Measurements from ENCODE around the gene COL19A1.
"Not testable (repeated sequence)": the region's sequence is repeated elsewhere in the genome, so short reads cannot be mapped to it uniquely, and the experiment has no call there.

The COL19A1 gene

DNA sequence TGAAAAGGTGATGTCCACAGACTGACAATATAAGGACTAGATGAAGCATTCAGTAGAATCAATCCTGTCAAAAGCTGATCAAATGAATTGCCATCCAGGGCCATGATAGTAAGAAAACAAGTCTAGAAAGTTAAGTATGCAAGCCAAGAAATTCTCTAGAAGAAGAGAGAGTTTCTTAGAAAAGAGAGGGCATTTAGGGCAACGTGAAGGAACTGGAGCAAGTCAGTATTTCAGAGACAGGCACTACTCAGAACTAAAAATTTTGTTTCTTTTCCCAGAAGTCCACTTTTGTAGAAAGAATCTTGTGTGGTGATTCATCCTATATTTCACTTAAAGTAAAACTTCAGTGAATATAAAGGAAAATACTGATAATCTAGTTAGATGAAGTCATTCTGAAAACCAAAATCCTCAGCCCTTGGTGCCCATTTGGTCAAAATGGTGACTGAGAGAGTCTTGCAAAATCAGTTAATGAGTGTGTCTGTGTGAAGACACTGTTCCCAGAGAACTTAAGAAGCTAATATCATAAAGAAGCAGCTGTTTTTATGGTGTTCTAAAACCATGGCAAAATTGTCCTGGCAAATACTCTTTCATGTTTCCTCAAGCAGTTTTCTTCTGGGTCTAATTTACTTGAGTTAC lies 82.2 kb downstream of the COL19A1 start:
- Histone ChIP-seq H3K27me3 (ENCODE audit: control insufficient read depth in 5 of 5, insufficient read depth in 4 of 5, low read length in 5 of 5) (no peaks in the 10 kb centered on the region), H3K9me3 (ENCODE audit: control insufficient read depth in 5 of 5, low read length in 5 of 5) (no peaks in the 10 kb centered on the region), H3K9ac (ENCODE audit: low read length in 5 of 5) (no peak overlapping the region), H3K36me3 (ENCODE audit: control insufficient read depth in 5 of 5, insufficient read depth in 5 of 5, low read length in 5 of 5) (no peaks in the 10 kb centered on the region), H3K4me1 (ENCODE audit: control insufficient read depth in 5 of 5, insufficient read depth in 5 of 5, low read length in 5 of 5) (no peaks in the 10 kb centered on the region), H3K4me3 (ENCODE audit: low read depth in 1 of 5, low read length in 5 of 5) (no peak overlapping the region), H3K27ac (ENCODE audit: low read depth, low read length) (no peak overlapping the region)

DNA sequence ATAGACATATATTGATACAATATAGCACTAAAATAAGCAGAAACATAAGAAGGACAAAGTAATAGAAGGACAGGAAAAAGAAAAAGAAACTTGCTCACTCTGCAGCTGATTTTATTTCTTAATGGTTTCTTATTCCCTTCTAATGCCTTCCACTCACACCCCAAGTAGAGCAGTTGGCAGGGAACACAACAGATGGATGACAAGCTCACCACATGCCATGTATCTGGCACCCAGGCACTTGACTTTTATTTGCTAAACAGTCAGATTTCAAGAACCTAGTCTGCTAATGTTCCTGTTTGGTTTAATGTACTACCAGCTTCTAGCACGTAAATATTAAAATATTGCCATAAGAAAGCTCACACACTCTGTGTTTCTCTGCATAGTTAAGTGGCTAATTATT lies 87.1 kb downstream of the COL19A1 start:
- H3K9me3 ChIP-seq (ENCODE audit: control insufficient read depth in 5 of 5, low read length in 5 of 5) = no peaks in the 10 kb centered on the region
- H3K27me3 ChIP-seq (ENCODE audit: control insufficient read depth in 5 of 5, insufficient read depth in 4 of 5, low read length in 5 of 5) = no peaks in the 10 kb centered on the region
- H3K4me3 ChIP-seq (ENCODE audit: low read depth in 1 of 5, low read length in 5 of 5) = no peak overlapping the region
- H3K4me1 ChIP-seq (ENCODE audit: control insufficient read depth in 5 of 5, insufficient read depth in 5 of 5, low read length in 5 of 5) = no peaks in the 10 kb centered on the region
- H3K36me3 ChIP-seq (ENCODE audit: control insufficient read depth in 5 of 5, insufficient read depth in 5 of 5, low read length in 5 of 5) = no peaks in the 10 kb centered on the region
- H3K27ac ChIP-seq (ENCODE audit: low read depth, low read length) = no peak overlapping the region
- H3K9ac ChIP-seq (ENCODE audit: low read length in 5 of 5) = no peak overlapping the region

DNA sequence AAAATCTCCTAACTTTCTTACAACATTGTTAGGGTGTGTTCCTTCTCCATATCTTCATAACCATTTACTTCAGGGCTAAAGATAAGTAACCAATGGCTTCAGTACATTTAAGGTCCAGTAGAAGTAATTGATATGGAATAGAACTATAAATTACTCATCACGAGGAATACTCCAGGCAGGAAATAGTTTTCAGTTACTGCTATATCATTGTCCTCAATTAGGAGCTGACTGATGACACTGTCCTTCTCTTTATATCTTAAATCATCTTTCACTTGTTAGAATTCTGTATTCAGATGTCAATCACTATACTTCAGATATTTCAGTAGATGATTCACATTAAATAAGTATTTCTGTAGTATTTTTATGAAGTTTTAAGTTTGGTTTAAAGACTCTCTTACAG lies 88.4 kb downstream of the COL19A1 start:
- H3K27ac ChIP-seq (ENCODE audit: low read depth, low read length) = no peak overlapping the region
- no peak overlapping the region for H3K9ac ChIP-seq (ENCODE audit: low read length in 5 of 5)
- H3K4me3 ChIP-seq (ENCODE audit: low read depth in 1 of 5, low read length in 5 of 5) = no peak overlapping the region
- no peaks in the 10 kb centered on the region for H3K27me3 ChIP-seq (ENCODE audit: control insufficient read depth in 5 of 5, insufficient read depth in 4 of 5, low read length in 5 of 5)
- no peaks in the 10 kb centered on the region for H3K9me3 ChIP-seq (ENCODE audit: control insufficient read depth in 5 of 5, low read length in 5 of 5)
- no peaks in the 10 kb centered on the region for H3K36me3 ChIP-seq (ENCODE audit: control insufficient read depth in 5 of 5, insufficient read depth in 5 of 5, low read length in 5 of 5)
- no peaks in the 10 kb centered on the region for H3K4me1 ChIP-seq (ENCODE audit: control insufficient read depth in 5 of 5, insufficient read depth in 5 of 5, low read length in 5 of 5)

DNA sequence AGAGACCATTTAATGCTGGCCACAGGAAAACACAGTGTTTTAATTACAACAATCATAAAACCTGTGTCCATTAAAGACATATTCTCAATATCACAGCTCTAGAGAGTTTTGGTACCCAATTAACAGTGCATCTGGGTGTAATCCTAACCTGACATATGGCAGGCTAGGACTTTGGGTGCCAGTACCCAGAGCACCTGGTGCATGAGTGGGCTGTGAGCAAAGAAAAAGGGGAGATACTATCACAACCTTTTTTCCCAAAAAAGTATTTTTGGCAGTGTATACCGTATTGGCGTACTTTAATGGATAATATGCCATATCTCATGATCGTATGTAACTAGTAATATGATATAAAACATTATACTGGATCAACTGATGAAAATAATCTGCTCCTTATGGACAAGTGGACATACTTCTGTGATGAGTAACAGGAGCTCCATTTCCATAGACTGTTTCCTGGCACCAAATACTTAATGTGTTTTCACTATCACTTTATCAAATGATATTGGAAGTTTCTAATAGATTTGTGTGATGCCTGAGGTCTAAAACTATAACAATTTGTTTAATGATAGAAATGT lies 91.7 kb downstream of the COL19A1 start:
- no peaks in the 10 kb centered on the region for H3K9me3 ChIP-seq (ENCODE audit: control insufficient read depth in 5 of 5, low read length in 5 of 5)
- H3K27me3 ChIP-seq (ENCODE audit: control insufficient read depth in 5 of 5, insufficient read depth in 4 of 5, low read length in 5 of 5) = no peaks in the 10 kb centered on the region
- no peak overlapping the region for H3K4me3 ChIP-seq (ENCODE audit: low read depth in 1 of 5, low read length in 5 of 5)
- H3K27ac ChIP-seq (ENCODE audit: low read depth, low read length) = no peak overlapping the region
- H3K36me3 ChIP-seq (ENCODE audit: control insufficient read depth in 5 of 5, insufficient read depth in 5 of 5, low read length in 5 of 5) = no peaks in the 10 kb centered on the region
- no peaks in the 10 kb centered on the region for H3K4me1 ChIP-seq (ENCODE audit: control insufficient read depth in 5 of 5, insufficient read depth in 5 of 5, low read length in 5 of 5)
- H3K9ac ChIP-seq (ENCODE audit: low read length in 5 of 5) = no peak overlapping the region

DNA sequence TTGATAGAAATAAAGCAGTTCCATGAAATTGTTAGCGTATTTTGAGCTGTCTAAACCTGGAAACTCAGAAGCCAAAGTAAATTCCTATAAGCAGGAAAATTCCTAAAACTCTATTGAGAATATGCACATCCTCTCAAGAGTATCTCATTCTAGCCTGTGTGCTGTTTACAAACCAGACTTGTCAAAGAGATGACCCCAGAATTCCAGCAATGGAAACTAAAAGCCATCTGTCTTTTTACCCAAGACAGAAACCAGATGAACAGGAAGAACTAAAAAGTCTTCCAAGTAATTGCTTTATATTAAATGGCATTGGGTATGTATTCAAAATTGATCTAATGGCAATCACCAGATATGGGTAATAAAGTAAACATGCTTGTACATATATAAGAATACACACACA lies 92.6 kb downstream of the COL19A1 start:
- no peak overlapping the region for H3K4me3 ChIP-seq (ENCODE audit: low read depth in 1 of 5, low read length in 5 of 5)
- H3K27ac ChIP-seq (ENCODE audit: low read depth, low read length) = no peak overlapping the region
- no peaks in the 10 kb centered on the region for H3K36me3 ChIP-seq (ENCODE audit: control insufficient read depth in 5 of 5, insufficient read depth in 5 of 5, low read length in 5 of 5)
- no peaks in the 10 kb centered on the region for H3K9me3 ChIP-seq (ENCODE audit: control insufficient read depth in 5 of 5, low read length in 5 of 5)
- no peaks in the 10 kb centered on the region for H3K27me3 ChIP-seq (ENCODE audit: control insufficient read depth in 5 of 5, insufficient read depth in 4 of 5, low read length in 5 of 5)
- no peaks in the 10 kb centered on the region for H3K4me1 ChIP-seq (ENCODE audit: control insufficient read depth in 5 of 5, insufficient read depth in 5 of 5, low read length in 5 of 5)
- no peak overlapping the region for H3K9ac ChIP-seq (ENCODE audit: low read length in 5 of 5)

DNA sequence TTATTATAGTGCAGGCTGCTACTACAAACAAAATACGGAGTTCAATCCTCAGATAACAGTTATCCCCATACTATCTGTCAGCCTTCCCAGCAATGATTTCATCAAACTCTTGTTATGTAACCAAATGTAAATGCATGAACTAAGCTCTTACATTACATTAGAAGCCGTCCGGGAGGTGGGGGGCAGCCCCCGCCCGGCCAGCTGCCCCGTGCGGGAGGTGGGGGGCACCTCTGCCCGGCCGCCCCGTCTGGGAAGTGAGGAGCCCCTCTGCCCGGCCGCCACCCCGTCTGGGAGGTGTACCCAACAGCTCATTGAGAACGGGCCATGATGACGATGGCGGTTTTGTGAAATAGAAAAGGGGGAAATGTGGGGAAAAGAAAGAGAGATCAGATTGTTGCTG lies 99.6 kb downstream of the COL19A1 start:
- not testable (repeated sequence) for H3K27me3 ChIP-seq (ENCODE audit: control insufficient read depth in 5 of 5, insufficient read depth in 4 of 5, low read length in 5 of 5)

DNA sequence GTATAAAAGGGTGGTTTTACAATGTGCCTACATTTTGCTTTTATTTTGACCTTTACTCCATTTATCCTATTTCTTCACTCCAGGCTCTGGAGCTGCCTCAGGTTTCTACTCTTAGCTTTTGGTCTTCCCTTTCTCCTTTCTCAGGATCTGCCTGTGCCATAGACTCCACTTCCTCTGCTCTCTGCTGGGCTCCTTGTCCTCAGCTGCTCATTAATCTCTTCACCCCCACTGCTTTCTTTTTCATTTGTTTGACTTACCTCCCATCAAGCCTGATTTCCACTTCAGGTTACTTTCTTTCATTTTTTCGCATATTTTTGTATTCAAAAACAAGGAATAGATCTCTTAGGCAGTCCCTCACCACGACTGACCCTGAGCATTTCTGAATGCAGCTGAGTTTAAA lies 106.8 kb downstream of the COL19A1 start:
- Histone ChIP-seq H3K27me3 (ENCODE audit: control insufficient read depth in 5 of 5, insufficient read depth in 4 of 5, low read length in 5 of 5) (no peaks in the 10 kb centered on the region), H3K27ac (ENCODE audit: low read depth, low read length) (no peak overlapping the region), H3K36me3 (ENCODE audit: control insufficient read depth in 5 of 5, insufficient read depth in 5 of 5, low read length in 5 of 5) (no peaks in the 10 kb centered on the region), H3K4me3 (ENCODE audit: low read depth in 1 of 5, low read length in 5 of 5) (no peak overlapping the region), H3K9me3 (ENCODE audit: control insufficient read depth in 5 of 5, low read length in 5 of 5) (no peaks in the 10 kb centered on the region), H3K4me1 (ENCODE audit: control insufficient read depth in 5 of 5, insufficient read depth in 5 of 5, low read length in 5 of 5) (no peaks in the 10 kb centered on the region), H3K9ac (ENCODE audit: low read length in 5 of 5) (no peak overlapping the region)

More for the DNA sequence above, 99.6 kb downstream of the COL19A1 start:
- H3K4me3 ChIP-seq (ENCODE audit: low read depth in 1 of 5, low read length in 5 of 5); H3K9ac ChIP-seq (ENCODE audit: low read length in 5 of 5); H3K9me3 ChIP-seq (ENCODE audit: control insufficient read depth in 5 of 5, low read length in 5 of 5); H3K36me3 ChIP-seq (ENCODE audit: control insufficient read depth in 5 of 5, insufficient read depth in 5 of 5, low read length in 5 of 5); H3K4me1 ChIP-seq (ENCODE audit: control insufficient read depth in 5 of 5, insufficient read depth in 5 of 5, low read length in 5 of 5); H3K27ac ChIP-seq (ENCODE audit: low read depth, low read length): not testable (repeated sequence)

DNA sequence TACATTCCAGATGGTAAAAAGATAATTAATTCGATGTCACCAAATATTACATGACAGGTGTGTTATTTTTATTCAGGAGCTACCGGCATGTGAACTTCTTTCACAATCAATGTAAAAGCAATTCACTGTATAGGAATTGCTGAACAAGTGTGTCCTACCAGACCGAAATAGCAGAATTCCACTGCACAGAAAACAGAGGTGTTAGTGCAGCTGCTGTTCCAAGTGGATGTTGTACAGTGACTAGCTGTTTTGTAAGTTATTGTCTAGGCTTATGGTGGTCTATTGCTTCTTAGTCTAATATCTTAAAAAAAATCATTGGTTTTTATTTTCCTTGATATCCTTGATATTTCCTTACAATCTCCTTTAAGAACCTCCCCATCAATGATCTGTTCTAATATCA lies 107.4 kb downstream of the COL19A1 start:
- no peak overlapping the region for H3K4me3 ChIP-seq (ENCODE audit: low read depth in 1 of 5, low read length in 5 of 5)
- no peaks in the 10 kb centered on the region for H3K4me1 ChIP-seq (ENCODE audit: control insufficient read depth in 5 of 5, insufficient read depth in 5 of 5, low read length in 5 of 5)
- no peaks in the 10 kb centered on the region for H3K27me3 ChIP-seq (ENCODE audit: control insufficient read depth in 5 of 5, insufficient read depth in 4 of 5, low read length in 5 of 5)
- no peaks in the 10 kb centered on the region for H3K36me3 ChIP-seq (ENCODE audit: control insufficient read depth in 5 of 5, insufficient read depth in 5 of 5, low read length in 5 of 5)
- no peaks in the 10 kb centered on the region for H3K9me3 ChIP-seq (ENCODE audit: control insufficient read depth in 5 of 5, low read length in 5 of 5)
- no peak overlapping the region for H3K9ac ChIP-seq (ENCODE audit: low read length in 5 of 5)
- H3K27ac ChIP-seq (ENCODE audit: low read depth, low read length) = no peak overlapping the region

DNA sequence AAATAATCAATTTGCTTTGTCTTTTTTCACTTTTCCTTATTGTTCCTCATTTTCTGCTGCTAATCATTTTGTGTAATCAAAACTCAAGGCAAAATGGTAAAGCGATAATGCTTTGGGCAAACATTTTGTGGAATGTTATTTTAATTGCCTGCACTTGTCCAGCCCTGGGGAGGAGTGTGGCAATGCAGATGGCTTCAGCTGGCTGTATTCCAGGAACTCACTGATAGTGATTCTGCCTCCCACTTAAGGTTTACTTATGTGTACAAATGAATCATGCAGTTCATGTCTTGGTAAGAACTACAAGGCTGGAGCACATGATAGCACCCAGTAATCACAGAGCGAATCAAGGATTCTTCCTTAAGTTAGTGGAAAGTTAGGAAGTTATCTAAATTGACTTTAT lies 107.8 kb downstream of the COL19A1 start:
- no peaks in the 10 kb centered on the region for H3K27me3 ChIP-seq (ENCODE audit: control insufficient read depth in 5 of 5, insufficient read depth in 4 of 5, low read length in 5 of 5)
- H3K9me3 ChIP-seq (ENCODE audit: control insufficient read depth in 5 of 5, low read length in 5 of 5) = no peaks in the 10 kb centered on the region
- no peaks in the 10 kb centered on the region for H3K36me3 ChIP-seq (ENCODE audit: control insufficient read depth in 5 of 5, insufficient read depth in 5 of 5, low read length in 5 of 5)
- H3K9ac ChIP-seq (ENCODE audit: low read length in 5 of 5) = no peak overlapping the region
- H3K4me3 ChIP-seq (ENCODE audit: low read depth in 1 of 5, low read length in 5 of 5) = no peak overlapping the region
- H3K27ac ChIP-seq (ENCODE audit: low read depth, low read length) = no peak overlapping the region
- H3K4me1 ChIP-seq (ENCODE audit: control insufficient read depth in 5 of 5, insufficient read depth in 5 of 5, low read length in 5 of 5) = no peaks in the 10 kb centered on the region

DNA sequence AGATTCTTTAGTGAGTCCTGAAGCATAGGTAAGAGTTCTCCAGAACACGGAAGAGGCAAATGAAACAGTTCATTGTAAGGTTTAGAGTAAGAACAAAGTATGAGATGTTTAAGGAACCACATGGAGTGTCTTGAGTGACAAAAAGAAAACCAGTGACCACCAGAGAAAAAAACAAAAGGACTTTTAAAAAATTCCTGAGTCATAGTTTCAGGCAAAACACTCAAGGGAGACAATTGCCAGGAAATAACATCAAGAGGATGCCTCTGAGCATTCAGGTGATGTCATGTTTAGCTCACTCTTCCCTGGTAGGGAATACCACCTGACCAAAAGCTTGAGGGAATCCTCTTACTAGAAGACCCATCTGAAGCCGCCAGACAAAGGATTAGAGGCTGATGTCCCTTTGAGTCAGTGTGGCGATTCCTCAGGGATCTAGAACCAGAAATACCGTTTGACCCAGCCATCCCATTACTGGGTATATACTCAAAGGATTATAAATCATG lies 110.3 kb downstream of the COL19A1 start:
- no peak overlapping the region for H3K27ac ChIP-seq (ENCODE audit: low read depth, low read length)
- no peaks in the 10 kb centered on the region for H3K9me3 ChIP-seq (ENCODE audit: control insufficient read depth in 5 of 5, low read length in 5 of 5)
- H3K4me3 ChIP-seq (ENCODE audit: low read depth in 1 of 5, low read length in 5 of 5) = no peak overlapping the region
- no peaks in the 10 kb centered on the region for H3K4me1 ChIP-seq (ENCODE audit: control insufficient read depth in 5 of 5, insufficient read depth in 5 of 5, low read length in 5 of 5)
- H3K36me3 ChIP-seq (ENCODE audit: control insufficient read depth in 5 of 5, insufficient read depth in 5 of 5, low read length in 5 of 5) = no peaks in the 10 kb centered on the region
- no peaks in the 10 kb centered on the region for H3K27me3 ChIP-seq (ENCODE audit: control insufficient read depth in 5 of 5, insufficient read depth in 4 of 5, low read length in 5 of 5)
- no peak overlapping the region for H3K9ac ChIP-seq (ENCODE audit: low read length in 5 of 5)
